Stimulated activated CD4-positive, alpha-beta T cell treated with anti-CD3 and anti-CD28 coated beads, TNF-alpha, amount 100 ng/mL, for 4 hours (primary cell): ENCODE data around the gene EWSR1.
A peak's percentile ranks its signal among the peaks of the same experiment; 100 is the strongest.
"Not testable (repeated sequence)": the region's sequence is repeated elsewhere in the genome, so short reads cannot be mapped to it uniquely, and the experiment has no call there.

ENCODE experiments used
- DNase-seq, 3 experiments: peaks; one replicate each; pipeline ENCODE4 v3.0.0-alpha.2; 2020; ENCODE audit warnings: low read depth in 3 of 3

Gene EWSR1

DNA sequence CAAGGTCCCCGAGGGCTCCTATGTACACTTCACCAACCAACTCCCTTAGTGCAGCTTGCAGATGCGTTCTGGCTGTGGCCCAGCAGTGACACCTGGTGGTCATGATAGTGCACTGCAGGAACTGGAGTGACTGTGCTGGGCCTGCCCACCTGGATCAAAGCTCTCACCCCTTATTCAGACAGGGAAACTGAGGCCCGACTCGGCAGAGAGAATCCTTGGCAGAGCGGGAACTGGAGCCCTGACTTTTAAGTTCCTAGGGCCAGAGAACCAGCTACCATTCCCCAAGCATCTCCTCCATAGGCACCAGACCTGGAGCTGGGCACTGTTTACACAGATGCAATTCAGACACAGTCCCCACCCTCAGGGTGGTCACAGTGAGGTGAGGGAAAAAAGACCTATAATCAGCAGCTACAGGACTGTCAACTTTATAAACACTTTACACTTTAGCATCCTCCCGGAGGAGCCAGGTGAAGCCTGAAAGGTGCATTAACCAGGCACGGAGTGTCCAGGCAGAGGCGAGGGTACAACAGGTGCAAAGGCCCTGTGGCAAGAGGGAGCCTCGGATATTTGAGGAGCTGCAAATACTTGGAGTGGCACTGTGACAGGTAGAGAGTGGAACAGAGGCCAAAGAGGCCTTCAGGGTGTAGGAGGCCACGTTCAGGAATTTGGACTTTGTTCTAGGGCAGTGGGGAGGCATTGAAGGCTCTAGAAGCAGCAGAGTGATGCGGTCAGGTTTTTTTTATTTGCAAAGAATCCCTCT, 22.3 kb upstream of the EWSR1 start:
- DNase-seq: peak; percentile 30 to 52 (median 40)

- not testable (repeated sequence) for DNase-seq
Observed at GRCh38 chr22:29247891-29248290, 20.2 kb upstream of the EWSR1 start.

- DNase-seq: no peak
Observed at GRCh38 chr22:29251265-29251664, 16.8 kb upstream of the EWSR1 start.

- DNase-seq: no peak
Observed at GRCh38 chr22:29251981-29252911, 15.8 kb upstream of the EWSR1 start.

DNA sequence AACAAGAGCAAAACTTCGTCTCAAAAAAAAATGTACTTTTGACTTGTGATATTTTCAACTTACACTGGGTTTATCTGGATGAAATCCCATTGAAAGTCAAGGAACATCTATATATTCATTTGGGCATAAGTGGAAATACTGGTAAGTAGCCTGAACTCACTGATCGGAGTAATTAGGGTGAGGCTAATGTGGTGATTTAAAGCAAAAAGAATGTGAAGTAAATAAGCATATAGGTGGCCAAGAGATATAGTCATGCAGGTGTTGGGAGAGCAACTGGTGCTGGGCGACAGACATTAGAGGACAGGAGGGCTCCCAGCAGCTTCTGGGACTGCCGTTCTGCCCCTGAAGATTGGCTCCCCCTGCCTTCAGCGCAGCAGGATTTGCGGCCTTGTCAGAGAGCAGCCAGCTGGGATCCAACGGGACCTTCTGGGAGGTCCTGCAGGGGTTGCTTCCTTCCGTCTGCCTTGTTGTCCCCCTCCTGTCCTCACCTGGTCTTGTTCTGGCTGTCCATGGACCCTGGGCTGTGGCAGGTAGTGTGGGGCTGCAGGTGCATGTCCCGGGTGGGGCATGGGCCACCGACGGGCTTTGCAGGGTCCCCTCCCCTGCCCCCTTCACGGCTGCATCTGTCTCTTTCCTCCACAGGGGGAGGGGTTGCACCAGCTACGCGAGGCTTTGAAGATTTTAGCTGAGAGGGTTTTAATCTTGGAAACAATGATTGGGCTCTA, 14.3 kb upstream of the EWSR1 start:
- no peak for DNase-seq

DNA sequence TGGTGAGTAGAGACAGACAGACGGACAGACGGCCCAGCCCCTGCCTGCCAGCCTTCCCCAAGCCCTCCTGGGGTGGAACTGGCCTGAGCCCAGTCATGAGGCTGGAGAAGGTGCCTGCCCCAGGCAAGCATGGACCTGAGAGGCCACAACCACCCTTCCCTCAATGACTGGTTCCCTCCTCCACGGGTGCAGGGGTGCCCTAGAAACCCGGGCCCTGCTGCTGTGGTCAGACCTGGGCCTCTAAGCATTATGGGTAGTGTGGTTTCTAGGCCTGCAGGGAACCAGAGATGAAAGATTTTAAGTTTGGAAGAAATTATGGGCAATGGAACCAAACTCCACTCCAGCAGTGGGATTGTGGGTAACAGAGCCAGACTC, 13.8 kb upstream of the EWSR1 start:
- no peak for DNase-seq

DNA sequence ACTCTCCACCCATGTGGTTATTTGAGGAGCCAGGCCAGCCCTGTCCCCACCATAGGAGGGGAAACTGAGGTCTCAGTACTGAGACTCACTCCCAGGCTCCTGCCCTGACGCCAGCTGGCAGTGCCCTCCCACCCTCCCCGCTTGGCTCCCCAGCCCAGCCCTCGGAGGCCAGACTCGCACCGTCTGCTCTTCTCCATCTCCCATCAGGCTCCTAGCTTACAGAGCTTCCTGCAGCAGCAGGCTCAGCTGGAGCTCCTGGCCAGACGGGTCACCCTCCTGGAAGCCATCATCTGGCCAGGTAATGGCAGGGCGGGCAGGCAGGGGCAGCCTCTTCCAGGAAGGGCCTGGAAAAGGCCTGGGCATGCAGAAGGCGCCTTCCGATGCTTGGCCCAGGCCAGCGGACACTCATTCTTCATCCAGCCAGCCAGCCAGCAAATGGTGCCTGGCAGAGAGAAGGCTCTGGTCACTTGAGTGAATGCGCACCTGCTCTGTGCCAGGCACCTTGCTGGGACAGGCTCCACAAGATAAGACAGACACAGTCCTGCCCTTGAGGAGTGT, 12.9 kb upstream of the EWSR1 start:
- no peak for DNase-seq

DNA sequence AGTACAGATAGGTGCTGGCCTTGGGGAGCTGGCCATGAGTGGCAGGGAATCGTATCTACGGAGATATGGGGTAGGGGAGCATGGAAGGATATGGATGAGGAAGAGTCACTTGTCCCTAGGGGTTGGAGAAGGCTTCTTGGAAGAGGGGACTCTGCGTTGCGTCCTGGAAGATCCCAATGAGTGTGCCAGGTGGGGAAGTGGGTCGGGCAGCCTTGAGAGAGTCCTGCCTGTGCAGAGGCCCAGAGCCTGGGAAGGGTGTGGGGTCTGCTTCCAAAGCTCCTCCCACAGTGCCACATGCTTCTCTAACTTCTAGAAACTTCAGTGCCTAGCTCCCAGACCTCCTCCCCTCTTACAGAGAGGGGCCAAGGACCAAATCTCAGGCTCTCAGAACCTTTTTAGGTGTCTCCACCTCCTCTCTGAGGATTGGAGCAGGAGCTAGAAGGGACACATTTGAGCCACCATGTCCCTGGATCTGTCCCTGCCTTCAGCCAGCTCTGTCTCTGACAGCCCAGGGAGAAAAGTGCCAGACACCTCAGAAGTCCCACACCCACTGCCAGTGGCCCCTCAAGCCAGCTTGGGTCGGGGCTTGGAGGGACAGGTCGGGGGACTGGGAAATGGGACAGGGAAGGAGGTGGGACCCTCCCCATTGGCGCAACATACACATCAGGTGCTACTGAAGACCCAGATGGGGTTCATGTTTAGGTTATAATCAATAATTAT, 11.3 kb upstream of the EWSR1 start:
- DNase-seq: no peak

DNA sequence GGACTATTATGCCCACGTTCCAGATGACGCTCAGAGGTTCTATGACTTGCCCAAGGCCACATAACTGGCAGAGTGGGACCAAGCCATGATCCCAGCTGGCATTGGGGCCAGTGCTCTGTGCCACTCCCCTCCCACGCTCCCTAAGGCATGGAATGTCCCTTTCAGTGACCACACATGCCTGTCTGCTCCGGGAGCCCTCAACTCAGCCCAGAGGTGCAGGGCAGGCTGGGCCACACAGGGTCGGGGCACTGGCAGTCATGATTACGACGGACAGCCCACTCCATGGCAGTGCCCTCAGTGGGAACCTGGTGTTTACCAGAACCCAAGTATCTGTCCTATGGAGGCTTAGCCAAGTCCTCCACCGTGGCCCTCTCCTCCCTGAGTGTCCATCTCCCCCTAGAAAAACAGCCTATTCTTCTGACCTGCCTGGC, 10.3 kb upstream of the EWSR1 start:
- no peak for DNase-seq

- DNase-seq: no peak
Observed at GRCh38 chr22:29258407-29259252, 9.4 kb upstream of the EWSR1 start.

- DNase-seq: no peak
Observed at GRCh38 chr22:29259253-29259899, 8.7 kb upstream of the EWSR1 start.

GRCh38 chr22:29260031-29260560, 8.0 kb upstream of the EWSR1 start:
- DNase-seq: no peak

DNA sequence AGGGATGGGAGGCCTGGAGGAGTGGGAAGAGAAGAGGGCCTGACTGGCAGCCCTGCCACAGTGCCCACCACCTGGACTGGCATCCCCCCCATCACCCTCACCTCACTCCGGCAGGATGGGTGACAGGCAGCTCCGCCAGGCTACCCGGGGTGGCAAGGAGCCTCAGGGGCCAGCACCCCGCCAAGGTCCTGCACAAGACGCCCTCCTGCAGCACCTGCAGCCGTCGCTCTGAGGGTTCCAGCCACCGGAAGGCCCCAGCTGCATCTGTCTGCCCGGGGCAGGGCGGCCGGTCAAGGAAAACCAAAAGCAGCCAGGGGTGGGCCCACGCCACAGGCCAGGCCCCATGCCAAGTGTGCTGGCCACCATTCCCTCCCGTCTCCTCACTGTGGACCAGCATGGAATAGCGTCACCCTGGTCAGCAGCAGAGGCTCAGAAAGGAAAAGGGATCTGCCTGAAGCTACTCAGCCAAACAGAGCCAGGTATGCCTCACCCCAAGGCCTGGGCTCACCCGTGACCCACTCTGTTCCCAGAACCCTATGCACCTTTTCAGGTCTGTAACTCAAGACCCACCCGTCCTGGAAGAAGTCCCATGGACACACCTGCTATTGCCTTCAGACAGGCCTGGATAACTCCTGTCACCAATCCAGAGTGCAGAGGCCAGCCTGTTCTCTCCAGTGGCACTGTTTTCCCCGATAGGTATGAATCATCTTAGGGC, 7.3 kb upstream of the EWSR1 start:
- DNase-seq: no peak

- DNase-seq: no peak
Observed at GRCh38 chr22:29263791-29264276, 4.2 kb upstream of the EWSR1 start.

DNA sequence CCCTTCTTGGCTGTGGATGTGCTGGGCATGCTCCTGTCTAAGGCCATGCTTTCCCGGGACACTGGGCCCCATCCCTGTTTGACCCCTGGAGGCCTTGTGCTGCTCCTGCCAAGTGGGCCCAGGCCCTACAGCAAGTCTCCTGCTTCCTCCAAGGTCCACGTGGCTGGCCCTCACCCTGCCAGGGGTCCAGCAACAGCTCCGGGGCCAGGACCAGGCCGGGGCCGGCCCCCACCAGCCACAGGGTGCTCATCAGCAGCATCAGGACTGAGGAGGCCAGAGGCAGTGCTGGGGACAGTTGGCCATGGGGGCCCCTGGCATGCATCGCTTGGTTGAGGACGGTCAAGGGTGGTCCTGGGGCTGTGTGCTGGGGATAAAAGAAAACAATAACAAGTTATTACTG, 2.8 kb upstream of the EWSR1 start:
- DNase-seq: no peak

- no peak for DNase-seq
Observed at GRCh38 chr22:29265929-29266328, 2.1 kb upstream of the EWSR1 start.

DNA sequence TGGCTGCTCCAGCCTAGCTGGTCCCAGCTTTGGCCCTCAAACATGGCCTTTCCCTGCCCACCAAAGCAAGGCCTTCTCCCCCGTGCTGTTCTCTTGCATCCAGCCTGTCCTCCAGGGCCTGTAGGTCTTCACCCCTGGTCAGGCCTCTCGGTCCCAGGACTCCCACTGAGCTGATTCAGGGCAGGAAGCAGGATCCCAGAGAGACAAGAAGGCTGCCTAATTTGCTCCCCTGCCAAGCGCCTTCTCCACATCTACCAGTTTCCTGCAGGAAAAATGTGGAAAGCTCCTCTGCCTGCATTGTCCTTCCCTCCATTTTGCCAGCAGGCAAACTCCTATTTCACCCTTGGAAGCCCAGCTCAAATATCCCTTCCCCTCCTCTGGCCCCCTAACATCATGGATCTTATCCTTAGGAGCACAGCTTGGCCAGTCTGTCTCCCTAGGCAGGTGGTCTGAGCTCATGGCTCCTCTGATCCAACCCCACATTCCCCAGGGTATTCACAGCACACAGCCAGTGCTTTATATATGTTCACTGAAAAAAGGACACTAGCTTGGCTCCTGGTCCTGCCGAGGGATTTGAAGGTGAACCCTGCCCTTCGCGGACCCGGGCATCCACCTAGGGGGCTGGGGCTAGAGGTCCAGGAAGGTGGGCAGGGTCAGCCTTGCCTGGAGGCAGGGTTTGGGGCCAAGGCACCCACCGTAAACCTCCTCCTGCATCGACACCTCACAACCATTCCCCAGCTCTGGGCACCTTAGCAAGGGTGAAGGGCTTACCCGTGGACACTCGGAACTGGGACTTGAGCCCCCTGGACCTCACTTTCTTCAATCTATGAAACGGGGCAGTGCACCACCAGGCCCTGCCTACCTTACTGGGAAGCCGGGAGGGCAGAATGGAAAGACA, 1.3 kb upstream of the EWSR1 start:
- DNase-seq: no peak

GRCh38 chr22:29267462-29267857, 608 bp upstream of the EWSR1 start:
- DNase-seq: no peak
